ENCODE results near the gene PINLYP. TPM values are rescaled to one million over a fixed set of nuclear protein-coding genes. Genes with fewer than 3 reads are reported as not detected.

Gene PINLYP
- total RNA-seq, 6 experiments from 2014 or later, result 0.58 to 1.5 (median 0.81) TPM; not detected in 1

DNA sequence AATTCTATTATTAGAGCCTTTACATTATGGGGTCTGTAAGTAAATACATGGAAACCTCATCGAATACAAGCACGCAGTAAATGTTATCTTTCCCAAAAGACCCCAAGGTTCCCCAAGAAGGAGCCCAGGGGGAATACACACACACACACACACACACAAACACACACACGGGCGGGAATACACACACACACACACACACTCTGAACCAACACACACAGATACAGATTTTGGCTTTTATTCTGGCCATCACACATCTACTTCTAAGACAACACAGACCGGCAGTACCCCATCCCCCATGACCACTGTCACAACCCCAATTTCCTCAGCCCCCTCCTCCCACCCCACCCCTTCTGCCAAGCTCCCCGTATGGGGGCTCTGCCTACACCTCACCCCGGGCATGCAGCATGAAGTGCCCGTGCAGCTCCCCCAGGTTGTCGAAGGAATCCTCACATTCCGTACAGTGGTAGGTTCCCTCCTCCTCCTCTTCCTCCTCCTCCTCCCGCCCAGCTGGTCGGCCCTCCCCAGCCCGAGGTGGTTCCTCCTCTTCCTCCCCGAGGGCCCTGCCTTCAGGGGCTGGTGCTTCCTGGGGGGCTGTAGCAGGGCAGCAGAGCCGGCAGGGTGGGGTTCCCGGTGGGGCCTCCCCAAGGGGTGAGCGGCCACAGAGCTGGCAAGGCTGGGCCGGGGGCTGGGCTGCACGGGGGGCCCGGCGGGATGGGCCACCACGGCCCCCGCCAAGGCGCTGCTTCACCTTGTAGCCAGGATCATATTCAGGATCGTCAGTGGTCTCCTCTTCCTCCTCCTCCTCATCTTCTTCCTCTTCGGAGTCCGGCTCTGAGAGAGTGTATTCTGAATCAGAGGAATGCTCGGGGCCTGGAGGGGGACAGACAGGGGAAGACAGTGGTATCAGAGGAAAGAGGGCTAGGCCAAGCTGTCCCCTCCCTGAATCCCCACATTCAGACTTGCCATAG lies 31.9 kb downstream of the PINLYP start:
- Histone ChIP-seq H3K4me3 (no peak overlapping the region), H3K27ac (no peak overlapping the region), H3K9me3 (no peaks in the 10 kb centered on the region), H3K27me3 (no peaks in the 10 kb centered on the region), H3K4me1 (no peaks in the 10 kb centered on the region), H3K36me3 (peaks cover 0 to 3% (median 0%) of the 10 kb centered on the region in 4 donors)
- 53% methylated on average over 16 of the region's 28 CpGs for WGBS (ENCODE audit: insufficient coverage, low coverage, low lambda C conversion rate, missing lambda C conversion rate)
- TF ChIP-seq, protein P1, sequence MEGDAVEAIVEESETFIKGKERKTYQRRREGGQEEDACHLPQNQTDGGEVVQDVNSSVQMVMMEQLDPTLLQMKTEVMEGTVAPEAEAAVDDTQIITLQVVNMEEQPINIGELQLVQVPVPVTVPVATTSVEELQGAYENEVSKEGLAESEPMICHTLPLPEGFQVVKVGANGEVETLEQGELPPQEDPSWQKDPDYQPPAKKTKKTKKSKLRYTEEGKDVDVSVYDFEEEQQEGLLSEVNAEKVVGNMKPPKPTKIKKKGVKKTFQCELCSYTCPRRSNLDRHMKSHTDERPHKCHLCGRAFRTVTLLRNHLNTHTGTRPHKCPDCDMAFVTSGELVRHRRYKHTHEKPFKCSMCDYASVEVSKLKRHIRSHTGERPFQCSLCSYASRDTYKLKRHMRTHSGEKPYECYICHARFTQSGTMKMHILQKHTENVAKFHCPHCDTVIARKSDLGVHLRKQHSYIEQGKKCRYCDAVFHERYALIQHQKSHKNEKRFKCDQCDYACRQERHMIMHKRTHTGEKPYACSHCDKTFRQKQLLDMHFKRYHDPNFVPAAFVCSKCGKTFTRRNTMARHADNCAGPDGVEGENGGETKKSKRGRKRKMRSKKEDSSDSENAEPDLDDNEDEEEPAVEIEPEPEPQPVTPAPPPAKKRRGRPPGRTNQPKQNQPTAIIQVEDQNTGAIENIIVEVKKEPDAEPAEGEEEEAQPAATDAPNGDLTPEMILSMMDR (IDR thresholded peaks at IDR 0.05), result no peak
- no peak for TF ChIP-seq POLR2A (IDR thresholded peaks at IDR 0.05)
- DNase-seq (peak in 1 of 3 donors; percentile 52), ATAC-seq (peak in 2 of 4 donors; percentile 19 to 20)
- intact Hi-C loops (cut with DNase I), result no loop called here

- H3K27me3 ChIP-seq, result no peaks in the 10 kb centered on the region
- no peak overlapping the region for H3K27ac ChIP-seq
- WGBS (ENCODE audit: insufficient coverage, low coverage, low lambda C conversion rate, missing lambda C conversion rate), result 91% methylated on average over 7 of the region's 7 CpGs
- intact Hi-C loops (cut with DNase I), result no loop called here
- peaks cover 0 to 7% (median 2%) of the 10 kb centered on the region in 4 donors for H3K36me3 ChIP-seq
- DNase-seq (no peak), ATAC-seq (no peak)
- TF ChIP-seq, protein P1 (IDR thresholded peaks at IDR 0.05), result no peak
- TF ChIP-seq POLR2A (IDR thresholded peaks at IDR 0.05), result no peak
- no peak overlapping the region for H3K4me3 ChIP-seq
- no peaks in the 10 kb centered on the region for H3K4me1 ChIP-seq
- no peaks in the 10 kb centered on the region for H3K9me3 ChIP-seq
Measured at GRCh38 chr19:43609872-43610271, 34.3 kb downstream of the PINLYP start.

GRCh38 chr19:43610493-43610892 lies 34.9 kb downstream of the PINLYP start:
- no peak overlapping the region for H3K27ac ChIP-seq
- intact Hi-C loops (cut with DNase I), result no loop called here
- 73% methylated on average over 3 of the region's 3 CpGs for WGBS (ENCODE audit: insufficient coverage, low coverage, low lambda C conversion rate, missing lambda C conversion rate)
- no peak for DNase-seq
- no peaks in the 10 kb centered on the region for H3K9me3 ChIP-seq
- TF ChIP-seq POLR2A (IDR thresholded peaks at IDR 0.05), result no peak
- TF ChIP-seq, protein P1 (IDR thresholded peaks at IDR 0.05), result no peak
- H3K4me3 ChIP-seq, result no peak overlapping the region
- ATAC-seq, result no peak
- no peaks in the 10 kb centered on the region for H3K27me3 ChIP-seq
- H3K4me1 ChIP-seq, result no peaks in the 10 kb centered on the region
- peaks cover 0 to 7% (median 2%) of the 10 kb centered on the region in 4 donors for H3K36me3 ChIP-seq

- WGBS (ENCODE audit: insufficient coverage, low coverage, low lambda C conversion rate, missing lambda C conversion rate), result 100% methylated on average over 1 of the region's 3 CpGs
- Histone ChIP-seq H3K4me3 (no peak within 1 kb of the TSS), H3K27me3 (no peaks in the 10 kb centered on the region), H3K27ac (no peak within 1 kb of the TSS), H3K4me1 (no peaks in the 10 kb centered on the region), H3K36me3 (peaks cover 0 to 7% (median 2%) of the 10 kb centered on the region in 4 donors), H3K9me3 (no peaks in the 10 kb centered on the region)
- DNase-seq (no peak), ATAC-seq (no peak)
- no peak for TF ChIP-seq POLR2A (IDR thresholded peaks at IDR 0.05)
- TF ChIP-seq, protein P1 (IDR thresholded peaks at IDR 0.05), result no peak
- intact Hi-C loops (cut with DNase I), result no loop called here
Measured at GRCh38 chr19:43611788-43612187, 36.2 kb downstream of the PINLYP start, which contains the start of gene SRRM5. Gene SRRM5 (plus strand): TSS chr19:43612088. CDS start chr19:43612122, 34 bp downstream.

All from right lobe of liver (tissue), 6 donors.